ENCODE data around the gene RNASEL.

RNASEL gene

GRCh38 chr1:182620924-182621585 is 32.0 kb upstream of the RNASEL start:
- TF ChIP-seq, protein P1, sequence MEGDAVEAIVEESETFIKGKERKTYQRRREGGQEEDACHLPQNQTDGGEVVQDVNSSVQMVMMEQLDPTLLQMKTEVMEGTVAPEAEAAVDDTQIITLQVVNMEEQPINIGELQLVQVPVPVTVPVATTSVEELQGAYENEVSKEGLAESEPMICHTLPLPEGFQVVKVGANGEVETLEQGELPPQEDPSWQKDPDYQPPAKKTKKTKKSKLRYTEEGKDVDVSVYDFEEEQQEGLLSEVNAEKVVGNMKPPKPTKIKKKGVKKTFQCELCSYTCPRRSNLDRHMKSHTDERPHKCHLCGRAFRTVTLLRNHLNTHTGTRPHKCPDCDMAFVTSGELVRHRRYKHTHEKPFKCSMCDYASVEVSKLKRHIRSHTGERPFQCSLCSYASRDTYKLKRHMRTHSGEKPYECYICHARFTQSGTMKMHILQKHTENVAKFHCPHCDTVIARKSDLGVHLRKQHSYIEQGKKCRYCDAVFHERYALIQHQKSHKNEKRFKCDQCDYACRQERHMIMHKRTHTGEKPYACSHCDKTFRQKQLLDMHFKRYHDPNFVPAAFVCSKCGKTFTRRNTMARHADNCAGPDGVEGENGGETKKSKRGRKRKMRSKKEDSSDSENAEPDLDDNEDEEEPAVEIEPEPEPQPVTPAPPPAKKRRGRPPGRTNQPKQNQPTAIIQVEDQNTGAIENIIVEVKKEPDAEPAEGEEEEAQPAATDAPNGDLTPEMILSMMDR (conservative IDR thresholded peaks at IDR 0.05; ENCODE audit: low read depth, low read length), result no peak
- H3K4me3 ChIP-seq (ENCODE audit: low read length), result no peak overlapping the region
- DNase-seq (ENCODE audit: low read depth), result no peak

DNA sequence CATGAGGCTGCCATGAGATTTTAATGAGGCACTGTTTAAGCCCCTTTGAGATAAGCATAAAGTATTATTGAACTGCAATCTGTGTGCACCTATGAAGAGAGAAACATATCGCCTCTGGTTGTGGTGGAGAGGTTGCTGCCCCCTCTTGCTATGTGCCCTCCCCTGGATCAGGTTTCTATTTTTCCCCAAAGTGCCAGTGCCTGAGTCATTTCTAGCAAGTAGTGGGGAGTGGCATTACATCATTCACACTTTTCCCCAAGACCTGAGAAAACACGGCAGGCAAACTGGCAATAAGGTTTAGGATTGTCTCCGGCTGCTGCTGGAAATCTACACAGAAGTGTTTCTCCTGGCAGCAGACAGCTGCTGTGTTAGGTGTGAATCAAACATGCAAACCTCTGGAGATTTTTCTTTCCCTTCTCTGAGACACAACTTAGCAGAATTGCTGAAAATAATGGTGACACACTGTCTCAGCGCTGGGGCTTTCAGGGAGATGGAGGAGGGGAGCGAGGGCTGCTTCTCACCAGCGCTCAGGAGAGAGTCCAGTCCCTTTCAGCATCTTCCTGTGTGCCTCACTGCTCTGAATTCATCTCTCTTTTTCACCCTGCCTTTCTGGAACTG is 28.8 kb upstream of the RNASEL start:
- TF ChIP-seq, protein P1 (conservative IDR thresholded peaks at IDR 0.05; ENCODE audit: low read depth, low read length), result no peak
- no peak overlapping the region for H3K4me3 ChIP-seq (ENCODE audit: low read length)
- no peak for DNase-seq (ENCODE audit: low read depth)

DNA sequence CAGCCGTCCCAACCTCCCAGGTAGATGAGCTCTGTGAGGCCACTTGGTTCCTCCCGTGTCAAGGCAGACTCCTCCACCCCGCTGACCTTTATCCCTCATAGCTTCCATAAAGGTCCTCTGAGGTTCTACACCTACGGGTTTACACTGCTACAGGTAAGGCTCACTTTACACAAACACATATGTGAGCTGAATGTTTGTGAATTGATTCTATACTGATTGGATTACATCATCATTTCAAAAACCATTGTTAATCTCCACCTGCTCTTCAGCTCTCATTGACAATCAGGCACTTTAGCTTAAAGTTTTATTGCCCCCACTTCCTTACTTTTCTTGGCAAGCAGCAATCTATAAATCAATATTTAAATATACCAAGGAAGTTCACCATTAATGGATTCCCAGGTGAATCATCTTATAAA is 28.0 kb upstream of the RNASEL start:
- TF ChIP-seq, protein P1 (conservative IDR thresholded peaks at IDR 0.05; ENCODE audit: low read depth, low read length), result no peak
- no peak overlapping the region for H3K4me3 ChIP-seq (ENCODE audit: low read length)
- DNase-seq (ENCODE audit: low read depth), result no peak

- peak overlapping the region; percentile 5 for H3K4me3 ChIP-seq (ENCODE audit: low read length)
- TF ChIP-seq, protein P1 (conservative IDR thresholded peaks at IDR 0.05; ENCODE audit: low read depth, low read length), result no peak
- DNase-seq (ENCODE audit: low read depth), result peak; percentile 88
Observed at GRCh38 chr1:182616130-182617013, 27.3 kb upstream of the RNASEL start.

- peak overlapping the region; percentile 47 for H3K4me3 ChIP-seq (ENCODE audit: low read length)
- peak; percentile 84 for DNase-seq (ENCODE audit: low read depth)
- TF ChIP-seq, protein P1 (conservative IDR thresholded peaks at IDR 0.05; ENCODE audit: low read depth, low read length), result no peak
Observed at GRCh38 chr1:182615468-182616129, 26.5 kb upstream of the RNASEL start.

GRCh38 chr1:182614796-182615454 is 25.9 kb upstream of the RNASEL start:
- TF ChIP-seq, protein P1 (conservative IDR thresholded peaks at IDR 0.05; ENCODE audit: low read depth, low read length), result no peak
- peak; percentile 47 for DNase-seq (ENCODE audit: low read depth)
- H3K4me3 ChIP-seq (ENCODE audit: low read length), result peak overlapping the region; percentile 47

Data from retinal pigment epithelial cell (primary cell).